Urinary bladder (tissue), 4 donors: ENCODE measurements around the gene DYNC2H1. TPM values are rescaled to one million over a fixed set of nuclear protein-coding genes. Genes with fewer than 3 reads are reported as not detected.

Source experiments
- DNase-seq: peaks from one replicate; pipeline ENCODE4 v3.0.0-alpha.2; 2015; ENCODE audit errors: extremely low spot score
- H3K27ac ChIP-seq: one replicate; pipeline ENCODE4 v1.5.1; 2013; ENCODE audit warnings: low read depth, mild to moderate bottlenecking, moderate library complexity
- H3K36me3 ChIP-seq: one replicate; pipeline ENCODE4 v1.6.1; 2013; ENCODE audit warnings: mild to moderate bottlenecking, moderate library complexity; ENCODE audit not compliant: insufficient read depth
- H3K4me1 ChIP-seq: one replicate; pipeline ENCODE4 v1.6.1; 2013; ENCODE audit warnings: mild to moderate bottlenecking, moderate library complexity; ENCODE audit not compliant: insufficient read depth
- H3K4me3 ChIP-seq: one replicate; pipeline ENCODE4 v1.5.1; 2013; ENCODE audit warnings: low read depth, low read length
- whole genome bisulfite sequencing: extraction: QIAGEN DNeasy Blood & Tissue Kit; methylation state at CpG from one replicate; pipeline ENCODE4 v1.1.7; 2013; 5-methylcytosine and 5-hydroxymethylcytosine counted together
- polyA plus RNA-seq: library from polyadenylated mRNA; stranded (reverse); fragments of 200-250 nt; gene quantifications from one replicate; pipeline ENCODE4 v1.2.3, GENCODE V29; 2013
- total RNA-seq: library from RNA; depleted of rRNA; stranded (reverse); fragments of >200 nt; gene quantifications from one replicate; pipeline ENCODE4 v1.2.3, GENCODE V29; 2014
- donor health status: healthy with polysubstance abuse.
- donor health status: healthy.

DYNC2H1 gene
- total and polyA plus RNA-seq, 2 donors: 12.8 to 91.8 TPM

GRCh38 chr11:103433386-103434072 is 324.3 kb downstream of the DYNC2H1 start:
- Histone ChIP-seq H3K27ac (no peak overlapping the region), H3K36me3 (peaks cover 1% of the 10 kb centered on the region), H3K4me1 (no peaks in the 10 kb centered on the region), H3K4me3 (no peak overlapping the region)
- 41% methylated on average over 6 of the region's 6 CpGs for WGBS
- no peak for DNase-seq

GRCh38 chr11:103434073-103434411 is 324.8 kb downstream of the DYNC2H1 start:
- Histone ChIP-seq H3K4me3 (no peak overlapping the region), H3K4me1 (no peaks in the 10 kb centered on the region), H3K27ac (no peak overlapping the region), H3K36me3 (peaks cover 1% of the 10 kb centered on the region)
- DNase-seq: no peak
- 52% methylated on average over 1 of the region's 1 CpG for WGBS

GRCh38 chr11:103436131-103436770 is 327.0 kb downstream of the DYNC2H1 start:
- 92% methylated on average over 3 of the region's 3 CpGs for WGBS
- Histone ChIP-seq H3K36me3 (peaks cover 1% of the 10 kb centered on the region), H3K4me1 (no peaks in the 10 kb centered on the region), H3K27ac (no peak overlapping the region), H3K4me3 (no peak overlapping the region)
- no peak for DNase-seq

DNA sequence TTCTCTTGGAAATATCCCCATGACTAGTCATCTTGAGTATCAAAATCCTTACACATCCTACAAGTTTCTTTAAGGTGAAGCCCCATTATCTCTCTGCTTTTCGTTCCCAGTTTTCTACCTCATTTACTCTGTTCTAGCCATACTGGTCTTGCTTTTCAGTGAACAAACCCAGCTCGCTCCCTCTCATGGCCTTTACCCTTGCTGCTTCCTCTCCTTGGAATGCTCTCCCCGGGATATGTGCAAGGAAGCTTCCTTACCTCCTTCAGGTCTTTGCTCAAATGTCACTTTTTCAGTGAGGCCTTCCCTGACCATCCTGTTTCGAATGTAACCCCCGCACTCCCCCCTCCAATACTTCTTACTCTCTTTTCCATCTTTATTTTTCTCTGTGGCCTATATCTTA is 331.8 kb downstream of the DYNC2H1 start:
- Histone ChIP-seq H3K36me3 (peaks cover 1% of the 10 kb centered on the region), H3K4me1 (no peaks in the 10 kb centered on the region), H3K27ac (no peak overlapping the region), H3K4me3 (no peak overlapping the region)
- DNase-seq: no peak
- 92% methylated on average over 5 of the region's 5 CpGs for WGBS

DNA sequence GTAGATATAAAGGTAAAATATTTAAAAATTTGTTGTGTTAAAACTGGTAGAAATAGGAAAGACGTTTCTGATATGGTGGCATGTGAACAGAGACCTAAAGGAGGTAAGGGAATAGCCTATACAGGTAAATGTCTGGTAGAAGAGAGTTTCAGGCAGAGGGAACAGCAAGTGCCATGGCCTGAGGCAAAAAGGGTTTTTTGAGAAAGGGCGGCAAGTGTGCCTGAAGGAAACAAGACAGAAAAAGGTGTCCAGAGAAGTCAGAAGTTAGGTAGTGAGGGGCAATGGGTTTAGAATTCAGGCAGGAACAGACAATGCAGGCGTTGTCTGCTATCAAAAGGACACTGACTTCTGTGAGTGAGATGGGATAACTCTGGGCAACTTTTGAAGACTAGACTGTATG is 339.7 kb downstream of the DYNC2H1 start:
- Histone ChIP-seq H3K4me1 (no peaks in the 10 kb centered on the region), H3K36me3 (no peaks in the 10 kb centered on the region), H3K4me3 (no peak overlapping the region), H3K27ac (no peak overlapping the region)
- DNase-seq: no peak
- 92% methylated on average over 3 of the region's 3 CpGs for WGBS

DNA sequence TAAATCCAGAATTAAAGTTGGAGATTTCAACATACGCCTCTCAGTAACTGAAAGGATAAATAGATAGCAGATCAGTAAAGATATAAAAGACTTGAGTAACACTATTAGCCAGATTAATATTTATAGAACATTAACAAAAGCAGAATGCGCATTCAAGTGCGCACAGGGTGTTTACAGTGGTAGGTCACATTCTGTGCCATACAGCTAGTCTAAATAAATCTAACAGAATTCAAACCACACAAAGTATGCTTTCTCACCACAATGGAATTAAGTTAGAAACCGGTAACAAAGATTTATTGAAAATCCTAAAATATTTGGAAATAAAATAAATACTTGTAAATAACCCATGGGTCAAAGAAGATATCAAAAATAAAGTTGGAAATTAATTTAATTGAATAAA is 341.0 kb downstream of the DYNC2H1 start:
- no peak overlapping the region for H3K4me3 ChIP-seq
- 73% methylated on average over 4 of the region's 4 CpGs for WGBS

DNA sequence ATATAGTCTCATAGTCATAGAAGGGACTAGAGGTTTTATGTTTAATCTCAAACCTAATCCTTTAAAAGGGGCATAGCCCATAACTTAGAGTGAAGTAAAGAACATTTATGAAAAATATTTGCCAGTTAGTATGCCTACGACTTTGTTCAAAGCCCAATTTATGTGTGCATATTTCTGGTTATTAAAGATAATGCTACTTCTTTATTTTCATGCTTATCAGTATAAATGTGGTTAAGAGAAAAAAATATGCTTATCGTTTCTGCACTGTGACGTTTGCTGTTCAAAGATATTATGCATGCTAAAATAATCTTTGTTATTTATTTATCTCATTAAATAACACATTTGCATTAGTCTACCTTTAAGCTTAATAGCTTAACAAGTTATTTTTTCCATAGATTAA is 343.9 kb downstream of the DYNC2H1 start:
- Histone ChIP-seq H3K4me3 (no peak overlapping the region), H3K27ac (no peak overlapping the region), H3K36me3 (no peaks in the 10 kb centered on the region), H3K4me1 (no peaks in the 10 kb centered on the region)
- WGBS: 56% methylated on average over 3 of the region's 3 CpGs
- no peak for DNase-seq

More for the DNA sequence above, 341.0 kb downstream of the DYNC2H1 start:
- no peaks in the 10 kb centered on the region for H3K4me1 ChIP-seq
- DNase-seq: no peak
- H3K36me3 ChIP-seq: no peaks in the 10 kb centered on the region
- no peak overlapping the region for H3K27ac ChIP-seq

GRCh38 chr11:103453915-103454709 is 344.9 kb downstream of the DYNC2H1 start:
- H3K4me1 ChIP-seq: no peaks in the 10 kb centered on the region
- no peak for DNase-seq
- WGBS: 86% methylated on average over 4 of the region's 4 CpGs
- H3K4me3 ChIP-seq: no peak overlapping the region
- H3K36me3 ChIP-seq: no peaks in the 10 kb centered on the region
- H3K27ac ChIP-seq: no peak overlapping the region

GRCh38 chr11:103464420-103464819 is 355.2 kb downstream of the DYNC2H1 start:
- DNase-seq: no peak
- no peaks in the 10 kb centered on the region for H3K4me1 ChIP-seq
- peaks cover 2% of the 10 kb centered on the region for H3K36me3 ChIP-seq
- no peak overlapping the region for H3K4me3 ChIP-seq
- no peak overlapping the region for H3K27ac ChIP-seq
- WGBS: 94% methylated on average over 1 of the region's 1 CpG

DNA sequence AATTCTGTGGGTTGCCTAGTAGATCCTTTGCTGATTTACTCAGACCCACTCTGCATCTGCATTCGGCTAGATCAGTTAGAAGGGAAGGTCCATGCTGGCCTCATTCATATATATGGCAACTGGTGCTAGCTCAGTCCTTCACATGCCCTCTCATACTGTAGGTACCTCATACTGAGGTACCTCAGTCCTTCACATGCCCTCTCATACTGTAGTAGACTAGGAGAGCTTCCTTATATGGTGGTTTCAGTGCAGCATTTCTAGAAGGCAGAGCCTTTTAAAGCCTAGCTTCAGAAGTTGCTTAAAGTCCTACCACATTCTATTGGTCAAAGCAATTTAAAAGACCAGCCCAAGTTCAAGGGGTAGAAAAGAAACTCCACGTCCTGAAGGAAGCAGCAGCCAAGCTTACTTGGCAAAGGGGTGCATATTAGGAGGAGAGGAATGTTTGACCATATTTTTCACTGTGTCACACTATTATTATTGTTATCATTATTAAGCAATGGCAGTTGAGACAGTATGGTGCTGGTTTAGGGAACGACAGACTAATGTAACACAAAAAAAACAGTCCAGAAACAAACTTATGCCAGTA is 356.4 kb downstream of the DYNC2H1 start:
- H3K27ac ChIP-seq: no peak overlapping the region
- H3K4me1 ChIP-seq: no peaks in the 10 kb centered on the region
- 72% methylated on average over 3 of the region's 3 CpGs for WGBS
- DNase-seq: no peak
- no peak overlapping the region for H3K4me3 ChIP-seq
- peaks cover 2% of the 10 kb centered on the region for H3K36me3 ChIP-seq

GRCh38 chr11:103471546-103471945 is 362.3 kb downstream of the DYNC2H1 start:
- 95% methylated on average over 4 of the region's 4 CpGs for WGBS
- no peak for DNase-seq

GRCh38 chr11:103476874-103477273 is 367.6 kb downstream of the DYNC2H1 start:
- H3K4me3 ChIP-seq: no peak overlapping the region
- WGBS: 86% methylated on average over 2 of the region's 2 CpGs
- H3K36me3 ChIP-seq: peaks cover 1% of the 10 kb centered on the region
- no peak for DNase-seq
- H3K4me1 ChIP-seq: no peaks in the 10 kb centered on the region
- no peak overlapping the region for H3K27ac ChIP-seq

More at GRCh38 chr11:103471546-103471945, 362.3 kb downstream of the DYNC2H1 start:
- Histone ChIP-seq H3K36me3 (peaks cover 3% of the 10 kb centered on the region), H3K4me1 (no peaks in the 10 kb centered on the region), H3K27ac (no peak overlapping the region), H3K4me3 (no peak overlapping the region)

DNA sequence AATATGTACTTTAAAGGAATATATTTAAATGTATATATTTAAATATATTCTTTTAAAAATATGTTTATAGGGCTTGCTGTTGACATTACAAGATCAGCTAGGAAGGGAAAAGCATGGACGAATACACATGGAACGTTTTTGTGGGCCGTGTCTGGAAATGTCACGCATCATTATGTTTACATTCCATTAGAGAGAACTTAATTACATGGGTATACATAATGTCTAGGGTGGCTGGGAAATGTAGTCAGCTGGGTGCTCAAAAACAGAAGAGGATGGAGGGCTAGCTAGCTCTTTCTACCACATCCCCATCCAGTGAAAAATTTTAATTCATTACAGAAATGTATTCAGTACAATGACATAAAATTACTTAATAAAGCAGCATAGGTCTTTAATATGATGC is 371.2 kb downstream of the DYNC2H1 start:
- 41% methylated on average over 4 of the region's 4 CpGs for WGBS
- H3K36me3 ChIP-seq: no peaks in the 10 kb centered on the region
- no peak overlapping the region for H3K4me3 ChIP-seq
- H3K4me1 ChIP-seq: no peaks in the 10 kb centered on the region
- no peak for DNase-seq
- H3K27ac ChIP-seq: no peak overlapping the region

DNA sequence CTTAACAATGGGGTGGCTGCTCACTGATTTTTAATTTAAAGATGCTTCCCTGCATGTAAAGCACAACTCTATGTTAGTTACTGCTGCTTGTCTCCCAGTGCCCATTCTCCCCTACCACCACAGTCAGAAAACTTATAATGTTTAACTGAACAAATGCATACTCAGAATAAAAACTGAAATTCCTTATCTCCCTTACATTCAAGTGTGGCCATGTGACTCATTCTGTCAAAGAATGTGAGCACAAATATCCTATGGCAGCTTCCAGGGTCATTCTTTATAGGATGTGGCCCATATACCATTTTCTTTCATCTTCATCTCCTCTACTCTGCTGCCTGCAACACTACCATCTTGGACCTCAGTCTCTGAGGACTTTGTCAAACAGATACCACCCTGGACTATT is 374.8 kb downstream of the DYNC2H1 start:
- H3K36me3 ChIP-seq: no peaks in the 10 kb centered on the region
- no peak overlapping the region for H3K27ac ChIP-seq

More for the DNA sequence above, 374.8 kb downstream of the DYNC2H1 start:
- H3K4me1 ChIP-seq: no peaks in the 10 kb centered on the region
- H3K4me3 ChIP-seq: no peak overlapping the region
- DNase-seq: no peak
